Ovary (tissue), 9 donors: ENCODE data around the gene CHAF1A. TPM values are rescaled to one million over a fixed set of nuclear protein-coding genes. Genes with fewer than 3 reads are reported as not detected.
A peak's percentile ranks its signal among the peaks of the same experiment; 100 is the strongest.

Source experiments
- DNase-seq, 5 donors: peaks; one replicate each; pipeline ENCODE4 v3.0.0-alpha.2; 2019 to 2020
- H3K27ac ChIP-seq, 2 donors: fragments of 200-600 bp; one replicate each; pipeline versions ENCODE4 v1.5.1 to v1.8.0; 2019 to 2022
- H3K27me3 ChIP-seq: fragments of 200-600 bp; one replicate; pipeline ENCODE4 v1.8.0; 2022
- H3K36me3 ChIP-seq: fragments of 200-600 bp; sonication (generic); one replicate; pipeline ENCODE4 v1.5.1; 2019
- H3K4me1 ChIP-seq: one replicate; pipeline ENCODE4 v1.8.1; 2013; ENCODE audit warnings: mild to moderate bottlenecking, moderate library complexity; ENCODE audit not compliant: insufficient read depth
- H3K4me3 ChIP-seq: fragments of 200-600 bp; sonication (generic); one replicate; pipeline ENCODE4 v1.5.1; 2017
- H3K9me3 ChIP-seq, 2 donors: fragments of 200-600 bp in 1 of 2; sonication (generic) in 1 of 2; one replicate each; pipeline versions ENCODE4 v1.5.1 to v1.8.1; 2013 to 2019; ENCODE audit warnings: mild to moderate bottlenecking in 1 of 2, moderate library complexity in 1 of 2
- CTCF ChIP-seq, 3 donors: fragments of 450-650 bp in 2 of 3; fragments of 200-600 bp in 1 of 3; IDR thresholded peaks; one replicate each; pipeline versions ENCODE4 v1.5.1 to v1.8.0; 2016 to 2022; ENCODE audit warnings: antibody characterized with exemption in 3 of 3, mild to moderate bottlenecking in 1 of 3
- EP300 ChIP-seq: sonication (generic); formaldehyde crosslinking; IDR thresholded peaks from one replicate; pipeline ENCODE4 v1.6.1; 2017; ENCODE audit warnings: antibody characterized with exemption
- POLR2A ChIP-seq: fragments of 450-650 bp; IDR thresholded peaks from one replicate; pipeline ENCODE4 v1.6.1; 2017; ENCODE audit warnings: antibody characterized with exemption, mild to moderate bottlenecking, moderate library complexity
- WGBS, 3 donors: extraction: QIAGEN DNeasy Blood & Tissue Kit in 1 of 3; methylation state at CpG; one replicate each; pipeline versions ENCODE4 v1.1.5 to v1.1.7; 2013 to 2017; 5-methylcytosine and 5-hydroxymethylcytosine counted together
- intact Hi-C, 4 donors: fragments of 100-400 bp; cut with DNase I; formaldehyde crosslinking; loops; one replicate each; pipeline versions ENCODE4 v1.11.0 to v1.15.1; 2022 to 2023
- polyA plus RNA-seq, 2 donors: library from polyadenylated mRNA; stranded (reverse); fragments of 200-250 nt in 1 of 2; fragments of 350-450 nt in 1 of 2; fragmentation: Illumina TruSeq in 1 of 2; extraction: RNeasy Lipid Tissue Mini Kit (QIAGEN cat#74804) in 1 of 2; gene quantifications; one replicate each; pipeline ENCODE4 v1.2.3, GENCODE V29; 2013 to 2014
- total RNA-seq, 7 donors: library from RNA; depleted of rRNA in 2 of 7; stranded (reverse); fragments of >200 nt in 2 of 7; fragmentation: NEBNext Ultra II Directional in 3 of 7; extraction: Animal tissue kit (Norgen Biotek cat#: 25700) in 3 of 7; gene quantifications; one replicate each; pipeline versions ENCODE4 v1.1.0 to v1.2.4, GENCODE V29; 2016 to 2023
- donor health status: DM: no; HTN: no; CAD: no; lungs with moderate emphysema.
- donor health status: DM: no; HTN: no; CAD: no.
- donor health status: Bipolar disorder and iron deficiency.
- donor health status: DM: yes; HTN: yes; CAD: no.
- donor health status: DM: no; HTN: no; CAD: no.
- donor health status: DM: yes; HTN: yes; CAD: no.

CHAF1A gene
- total and polyA plus RNA-seq, 9 donors: 4.7 to 10.4 (median 7.5) TPM

- peak in 2 of 5 donors; percentile 47 to 63 for DNase-seq
- Histone ChIP-seq H3K4me1 (peaks cover 2% of the 10 kb centered on the region), H3K27ac (peak overlapping the region in 1 of 2 donors; percentile 77), H3K4me3 (no peak overlapping the region), H3K9me3 (no peaks in the 10 kb centered on the region), H3K36me3 (no peaks in the 10 kb centered on the region), H3K27me3 (no peaks in the 10 kb centered on the region)
- 57 to 59% (median 57%) methylated on average over 7 of the region's 7 CpGs for WGBS, 3 donors
- no peak for TF ChIP-seq EP300
- TF ChIP-seq POLR2A: no peak
- intact Hi-C loops: no loop called here
Observed at GRCh38 chr19:4414144-4414799, 11.8 kb downstream of the CHAF1A start.

- H3K36me3 ChIP-seq: no peaks in the 10 kb centered on the region
- H3K4me1 ChIP-seq: peaks cover 2% of the 10 kb centered on the region
- 3 to 14% (median 9%) methylated on average over 9 of the region's 9 CpGs for WGBS, 3 donors
- no peak overlapping the region for H3K4me3 ChIP-seq
- no peaks in the 10 kb centered on the region for H3K9me3 ChIP-seq
- intact Hi-C loops: no loop called here
- H3K27me3 ChIP-seq: no peaks in the 10 kb centered on the region
- H3K27ac ChIP-seq: peak overlapping the region in 1 of 2 donors; percentile 77
- peak in 4 of 5 donors; percentile 49 to 63 (median 60) for DNase-seq
- TF ChIP-seq POLR2A (no peak), CTCF (IDR thresholded peaks at IDR 0.05) (no peak), EP300 (no peak)
Observed at GRCh38 chr19:4414800-4415321, 12.4 kb downstream of the CHAF1A start.

- H3K27me3 ChIP-seq: no peaks in the 10 kb centered on the region
- intact Hi-C loops: no loop called here
- 9 to 18% (median 12%) methylated on average over 10 of the region's 10 CpGs for WGBS, 3 donors
- H3K27ac ChIP-seq: peak overlapping the region in 1 of 2 donors; percentile 77
- H3K4me3 ChIP-seq: peak overlapping the region; percentile 1
- H3K9me3 ChIP-seq: no peaks in the 10 kb centered on the region
- TF ChIP-seq CTCF (IDR thresholded peaks at IDR 0.05): no peak
- TF ChIP-seq POLR2A: no peak
- TF ChIP-seq EP300: no peak
- H3K4me1 ChIP-seq: peaks cover 2% of the 10 kb centered on the region
- peak in 3 of 5 donors; percentile 33 to 64 (median 50) for DNase-seq
- no peaks in the 10 kb centered on the region for H3K36me3 ChIP-seq
Observed at GRCh38 chr19:4415352-4415751, 12.9 kb downstream of the CHAF1A start.

GRCh38 chr19:4416268-4416667, 13.8 kb downstream of the CHAF1A start:
- Histone ChIP-seq H3K4me1 (peaks cover 2% of the 10 kb centered on the region), H3K4me3 (no peak overlapping the region), H3K36me3 (no peaks in the 10 kb centered on the region), H3K27me3 (no peaks in the 10 kb centered on the region), H3K9me3 (no peaks in the 10 kb centered on the region), H3K27ac (peak overlapping the region in 1 of 2 donors; percentile 77)
- TF ChIP-seq CTCF (IDR thresholded peaks at IDR 0.05) (no peak), EP300 (no peak), POLR2A (no peak)
- intact Hi-C loops: no loop called here
- DNase-seq: no peak
- WGBS, 3 donors: 82 to 92% (median 89%) methylated on average over 9 of the region's 9 CpGs
